Mucosa of rectum (tissue), 2 donors: Measurements from ENCODE around the gene MYH11.

Experiments used
- H3K27ac ChIP-seq, 2 donors: one replicate each; pipeline ENCODE4 v1.7.0; 2013; ENCODE audit warnings: inconsistent platforms in 2 of 2, low read depth in 2 of 2, low read length in 2 of 2
- H3K27me3 ChIP-seq, 2 donors: one replicate each; pipeline ENCODE4 v1.7.0; 2013; ENCODE audit warnings: low read length in 2 of 2; ENCODE audit not compliant: control insufficient read depth in 2 of 2, insufficient read depth in 2 of 2
- H3K36me3 ChIP-seq, 2 donors: one replicate each; pipeline ENCODE4 v1.7.0; 2013; ENCODE audit warnings: low read length in 2 of 2; ENCODE audit not compliant: control insufficient read depth in 2 of 2, insufficient read depth in 2 of 2
- H3K4me1 ChIP-seq, 2 donors: one replicate each; pipeline ENCODE4 v1.7.0; 2013; ENCODE audit warnings: low read length in 2 of 2, mild to moderate bottlenecking in 1 of 2; ENCODE audit not compliant: control insufficient read depth in 2 of 2, insufficient read depth in 2 of 2
- H3K4me3 ChIP-seq, 2 donors: one replicate each; pipeline ENCODE4 v1.7.0; 2013; ENCODE audit warnings: low read length in 2 of 2
- H3K9ac ChIP-seq, 2 donors: one replicate each; pipeline ENCODE4 v1.7.0; 2013; ENCODE audit warnings: low read length in 2 of 2, low read depth in 1 of 2, mild to moderate bottlenecking in 1 of 2
- H3K9me3 ChIP-seq, 2 donors: one replicate each; pipeline ENCODE4 v1.7.0; 2013; ENCODE audit warnings: low read length in 2 of 2; ENCODE audit not compliant: control insufficient read depth in 2 of 2
- donor health status: healthy.
- donor health status: Normal muscosa, but diverticular disease.

Gene MYH11

DNA sequence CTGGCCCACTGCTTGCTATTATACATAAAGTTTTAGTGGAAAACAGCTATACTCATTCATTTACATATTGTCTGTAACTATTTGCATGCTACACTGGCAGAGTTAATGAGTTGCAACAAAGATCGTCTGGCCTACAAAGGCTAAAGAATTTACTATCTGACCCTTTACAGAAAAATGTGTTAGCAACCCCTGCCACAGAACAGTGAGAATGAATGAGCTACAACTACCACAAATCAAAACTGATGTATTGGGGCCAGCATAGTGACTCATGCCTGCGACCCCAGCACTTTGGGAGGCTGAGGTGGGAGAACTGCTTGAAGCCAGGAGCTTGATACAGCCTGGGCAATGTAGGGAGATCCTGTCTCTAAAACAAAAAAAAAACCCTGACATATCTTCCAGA lies 92.7 kb downstream of the MYH11 start:
- no peaks in the 10 kb centered on the region for H3K36me3 ChIP-seq
- H3K27me3 ChIP-seq, result no peaks in the 10 kb centered on the region
- H3K4me3 ChIP-seq, result no peak overlapping the region
- no peak overlapping the region for H3K9ac ChIP-seq
- H3K27ac ChIP-seq, result no peak overlapping the region
- H3K4me1 ChIP-seq, result no peaks in the 10 kb centered on the region
- no peaks in the 10 kb centered on the region for H3K9me3 ChIP-seq

- Histone ChIP-seq H3K4me1 (no peaks in the 10 kb centered on the region), H3K9me3 (no peaks in the 10 kb centered on the region), H3K9ac (no peak overlapping the region), H3K4me3 (no peak overlapping the region), H3K36me3 (no peaks in the 10 kb centered on the region), H3K27ac (no peak overlapping the region), H3K27me3 (no peaks in the 10 kb centered on the region)
Observed at GRCh38 chr16:15760129-15760528, 96.7 kb downstream of the MYH11 start.

- H3K27me3 ChIP-seq, result no peaks in the 10 kb centered on the region
- no peak overlapping the region for H3K4me3 ChIP-seq
- no peaks in the 10 kb centered on the region for H3K36me3 ChIP-seq
- H3K9ac ChIP-seq, result no peak overlapping the region
- no peaks in the 10 kb centered on the region for H3K4me1 ChIP-seq
- no peak overlapping the region for H3K27ac ChIP-seq
- H3K9me3 ChIP-seq, result no peaks in the 10 kb centered on the region
Observed at GRCh38 chr16:15759070-15759469, 97.8 kb downstream of the MYH11 start.

- H3K36me3 ChIP-seq, result no peaks in the 10 kb centered on the region
- H3K27ac ChIP-seq, result no peak overlapping the region
- H3K27me3 ChIP-seq, result no peaks in the 10 kb centered on the region
- H3K4me1 ChIP-seq, result no peaks in the 10 kb centered on the region
- no peaks in the 10 kb centered on the region for H3K9me3 ChIP-seq
- H3K4me3 ChIP-seq, result no peak overlapping the region
- H3K9ac ChIP-seq, result no peak overlapping the region
Observed at GRCh38 chr16:15757630-15758251, 99.1 kb downstream of the MYH11 start.

- no peaks in the 10 kb centered on the region for H3K27me3 ChIP-seq
- H3K4me3 ChIP-seq, result no peak overlapping the region
- no peaks in the 10 kb centered on the region for H3K4me1 ChIP-seq
- H3K9me3 ChIP-seq, result no peaks in the 10 kb centered on the region
- H3K27ac ChIP-seq, result no peak overlapping the region
- no peaks in the 10 kb centered on the region for H3K36me3 ChIP-seq
- H3K9ac ChIP-seq, result no peak overlapping the region
Observed at GRCh38 chr16:15757077-15757386, 99.8 kb downstream of the MYH11 start.

- H3K9me3 ChIP-seq, result no peaks in the 10 kb centered on the region
- no peak overlapping the region for H3K27ac ChIP-seq
- H3K36me3 ChIP-seq, result no peaks in the 10 kb centered on the region
- H3K27me3 ChIP-seq, result no peaks in the 10 kb centered on the region
- H3K9ac ChIP-seq, result no peak overlapping the region
- H3K4me1 ChIP-seq, result no peaks in the 10 kb centered on the region
- no peak overlapping the region for H3K4me3 ChIP-seq
Observed at GRCh38 chr16:15754821-15755534, 101.8 kb downstream of the MYH11 start.

GRCh38 chr16:15752717-15753488 lies 103.9 kb downstream of the MYH11 start:
- H3K9ac ChIP-seq, result no peak overlapping the region
- H3K9me3 ChIP-seq, result no peaks in the 10 kb centered on the region
- H3K27me3 ChIP-seq, result no peaks in the 10 kb centered on the region
- H3K4me3 ChIP-seq, result no peak overlapping the region
- peaks cover 0 to 3% of the 10 kb centered on the region in 2 donors for H3K36me3 ChIP-seq
- H3K4me1 ChIP-seq, result no peaks in the 10 kb centered on the region
- no peak overlapping the region for H3K27ac ChIP-seq

GRCh38 chr16:15751940-15752339 lies 104.9 kb downstream of the MYH11 start:
- H3K36me3 ChIP-seq, result peaks cover 0 to 4% of the 10 kb centered on the region in 2 donors
- no peaks in the 10 kb centered on the region for H3K27me3 ChIP-seq
- H3K4me1 ChIP-seq, result no peaks in the 10 kb centered on the region
- no peaks in the 10 kb centered on the region for H3K9me3 ChIP-seq
- no peak overlapping the region for H3K27ac ChIP-seq
- H3K9ac ChIP-seq, result no peak overlapping the region
- H3K4me3 ChIP-seq, result no peak overlapping the region

DNA sequence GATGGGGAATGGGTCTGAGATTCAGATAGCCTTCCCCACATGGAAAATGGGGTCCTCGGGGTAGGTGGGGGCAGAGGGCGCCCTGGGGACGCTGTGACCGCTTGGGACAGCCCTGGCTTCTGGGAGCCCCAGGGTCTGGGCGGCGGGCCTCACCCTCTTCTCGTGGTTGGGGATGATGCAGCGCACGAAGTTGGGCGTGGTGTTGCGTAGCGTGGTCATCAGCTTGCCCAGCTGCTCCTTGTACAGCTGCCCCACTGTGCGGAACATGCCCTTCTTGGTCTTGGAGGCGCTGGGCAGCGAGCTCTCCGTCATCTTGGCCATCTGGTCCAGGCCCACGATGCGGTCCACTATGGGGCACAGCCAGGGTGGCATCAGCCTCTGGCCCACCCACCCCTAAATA lies 106.8 kb downstream of the MYH11 start:
- Histone ChIP-seq H3K4me1 (no peaks in the 10 kb centered on the region), H3K27ac (no peak overlapping the region), H3K9me3 (no peaks in the 10 kb centered on the region), H3K4me3 (no peak overlapping the region), H3K27me3 (no peaks in the 10 kb centered on the region), H3K36me3 (peaks cover 0 to 4% of the 10 kb centered on the region in 2 donors), H3K9ac (no peak overlapping the region)

GRCh38 chr16:15749371-15749770 lies 107.5 kb downstream of the MYH11 start:
- H3K9ac ChIP-seq, result no peak overlapping the region
- peaks cover 0 to 4% of the 10 kb centered on the region in 2 donors for H3K36me3 ChIP-seq
- H3K4me3 ChIP-seq, result no peak overlapping the region
- H3K27ac ChIP-seq, result no peak overlapping the region
- H3K27me3 ChIP-seq, result no peaks in the 10 kb centered on the region
- no peaks in the 10 kb centered on the region for H3K4me1 ChIP-seq
- no peaks in the 10 kb centered on the region for H3K9me3 ChIP-seq
